ENCODE data around the gene RNF31. TPM values are rescaled to one million over a fixed set of nuclear protein-coding genes. Genes with fewer than 3 reads are reported as not detected.

RNF31 gene
- polyA plus RNA-seq, 1 donor from 2014 or later: 98.7 TPM

Small RNA genes within 50 kb of the gene (small RNA-seq; reads per million reads assigned to genes)
- gene AL136295.4 (0 reads per million in 3 experiments), gene CHMP4A (0 reads per million in 3 experiments), gene IPO4 (0 to 0.03 (median 0) reads per million in 3 experiments), gene IRF9 (0 reads per million in 3 experiments), gene RNA5SP383 (0.03 to 0.90 (median 0.07) reads per million in 3 experiments)

Other genes with a start within 250 kb of the RNF31 start
- gene DHRS4, start 193.7 kb upstream of the RNF31 start, polyA plus RNA-seq: 7.7 and 7.8 TPM in 2 replicates
- 1.9 and 3.0 TPM in 2 replicates for gene DHRS4L2, start 158.6 kb upstream of the RNF31 start, polyA plus RNA-seq
- 43.6 and 49.3 TPM in 2 replicates for gene CARMIL3, start 95.5 kb upstream of the RNF31 start, polyA plus RNA-seq
- 2.3 and 4.1 TPM in 2 replicates for gene CPNE6, start 75.9 kb upstream of the RNF31 start, polyA plus RNA-seq
- 0.20 and 1.2 TPM in 2 replicates for gene PCK2, start 53.2 kb upstream of the RNF31 start, polyA plus RNA-seq
- 74.5 and 106 TPM in 2 replicates for gene DCAF11, start 32.7 kb upstream of the RNF31 start, polyA plus RNA-seq
- gene NRL, start 32.5 kb upstream of the RNF31 start, polyA plus RNA-seq: 9.5 TPM in 2 replicates
- gene FITM1, start 16.8 kb upstream of the RNF31 start, polyA plus RNA-seq: 0.62 and 0.88 TPM in 2 replicates
- 39.5 and 55.8 TPM in 2 replicates for gene PSME1, start 11.3 kb upstream of the RNF31 start, polyA plus RNA-seq
- gene EMC9, start 5.9 kb upstream of the RNF31 start, polyA plus RNA-seq: 45.1 and 54.6 TPM in 2 replicates
- gene PSME2, start 888 bp upstream of the RNF31 start, polyA plus RNA-seq: 69.1 and 73.3 TPM in 2 replicates
- 5.9 and 19.6 TPM in 2 replicates for gene IRF9, start 13.8 kb downstream of the RNF31 start, polyA plus RNA-seq
- 18.5 and 22.8 TPM in 2 replicates for gene REC8, start 24.6 kb downstream of the RNF31 start, polyA plus RNA-seq
- 9.2 and 13.4 TPM in 2 replicates for gene IPO4, start 41.3 kb downstream of the RNF31 start, polyA plus RNA-seq
- gene TM9SF1, start 47.9 kb downstream of the RNF31 start, polyA plus RNA-seq: 25.1 and 34.2 TPM in 2 replicates
- 0.17 TPM in 1 of 2 replicates, not detected in the other for gene TSSK4, start 58.2 kb downstream of the RNF31 start, polyA plus RNA-seq
- gene CHMP4A, start 66.0 kb downstream of the RNF31 start, polyA plus RNA-seq: 55.3 and 67.6 TPM in 2 replicates
- 94.2 and 116 TPM in 2 replicates for gene MDP1, start 68.6 kb downstream of the RNF31 start, polyA plus RNA-seq
- 406 and 431 TPM in 2 replicates for gene NEDD8, start 84.9 kb downstream of the RNF31 start, polyA plus RNA-seq
- gene GMPR2, start 85.4 kb downstream of the RNF31 start, polyA plus RNA-seq: 132 and 403 TPM in 2 replicates
- 103 and 120 TPM in 2 replicates for gene TINF2, start 95.1 kb downstream of the RNF31 start, polyA plus RNA-seq
- gene TGM1, start 115.7 kb downstream of the RNF31 start, polyA plus RNA-seq: 3.6 and 7.5 TPM in 2 replicates
- gene RABGGTA, start 124.1 kb downstream of the RNF31 start, polyA plus RNA-seq: 28.8 and 33.2 TPM in 2 replicates
- 5.5 and 6.9 TPM in 2 replicates for gene DHRS1, start 152.3 kb downstream of the RNF31 start, polyA plus RNA-seq
- gene NOP9, start 152.4 kb downstream of the RNF31 start, polyA plus RNA-seq: 13.0 and 19.5 TPM in 2 replicates
- gene CIDEB, start 160.5 kb downstream of the RNF31 start, polyA plus RNA-seq: not detected in 2 replicates
- gene LTB4R2, start 162.6 kb downstream of the RNF31 start, polyA plus RNA-seq: 3.4 and 5.0 TPM in 2 replicates
- 4.3 and 5.2 TPM in 2 replicates for gene LTB4R, start 164.0 kb downstream of the RNF31 start, polyA plus RNA-seq
- not detected in 2 replicates for gene ADCY4, start 187.6 kb downstream of the RNF31 start, polyA plus RNA-seq
- gene RIPK3, start 192.5 kb downstream of the RNF31 start, polyA plus RNA-seq: not detected in 2 replicates
- 0.22 and 0.48 TPM in 2 replicates for gene NFATC4, start 220.7 kb downstream of the RNF31 start, polyA plus RNA-seq

Data from neural cell (in vitro differentiated cells).